Inferior parietal cortex (tissue), 1 donor: ENCODE measurements around the gene TPBGL.

Experiments used
- DNase-seq: peaks from one replicate; pipeline ENCODE4 v3.0.0-alpha.2; 2016; ENCODE audit errors: extremely low spot score

The TPBGL gene

GRCh38 chr11:75240311-75241035, at the start of gene TPBGL:
Gene TPBGL (plus strand): TSS chr11:75240774. CDS start chr11:75241050, 276 bp downstream.
- no peak for DNase-seq

DNA sequence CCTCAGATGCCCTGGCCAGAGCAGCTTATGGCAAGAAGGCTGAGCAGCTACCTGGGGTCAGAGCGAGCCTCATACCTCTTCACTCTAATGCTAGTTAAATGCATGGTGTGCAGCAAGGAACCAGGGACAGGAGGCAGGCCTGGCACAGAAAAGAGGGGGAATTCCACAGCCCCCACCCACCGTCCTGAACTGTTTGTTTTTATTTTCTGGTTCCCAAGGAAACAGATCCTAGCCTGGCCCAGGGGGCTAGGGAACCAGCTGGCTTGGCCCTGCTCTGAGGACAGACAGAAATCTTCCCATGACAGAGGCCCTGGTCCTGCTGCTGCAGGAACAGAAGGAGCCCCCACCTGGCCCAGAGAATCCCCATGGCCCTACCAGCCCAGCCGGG, 49.2 kb upstream of the TPBGL start:
- no peak for DNase-seq

DNA sequence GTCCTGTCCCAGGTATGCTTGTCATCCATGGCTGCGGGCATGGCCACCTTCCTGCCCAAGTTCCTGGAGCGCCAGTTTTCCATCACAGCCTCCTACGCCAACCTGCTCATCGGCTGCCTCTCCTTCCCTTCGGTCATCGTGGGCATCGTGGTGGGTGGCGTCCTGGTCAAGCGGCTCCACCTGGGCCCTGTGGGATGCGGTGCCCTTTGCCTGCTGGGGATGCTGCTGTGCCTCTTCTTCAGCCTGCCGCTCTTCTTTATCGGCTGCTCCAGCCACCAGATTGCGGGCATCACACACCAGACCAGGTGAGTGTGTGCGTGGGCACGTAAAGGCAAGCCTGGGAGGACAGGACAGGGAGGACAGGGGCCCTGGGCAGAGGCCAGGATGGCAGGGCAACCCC, 47.3 kb upstream of the TPBGL start:
- DNase-seq: no peak

DNA sequence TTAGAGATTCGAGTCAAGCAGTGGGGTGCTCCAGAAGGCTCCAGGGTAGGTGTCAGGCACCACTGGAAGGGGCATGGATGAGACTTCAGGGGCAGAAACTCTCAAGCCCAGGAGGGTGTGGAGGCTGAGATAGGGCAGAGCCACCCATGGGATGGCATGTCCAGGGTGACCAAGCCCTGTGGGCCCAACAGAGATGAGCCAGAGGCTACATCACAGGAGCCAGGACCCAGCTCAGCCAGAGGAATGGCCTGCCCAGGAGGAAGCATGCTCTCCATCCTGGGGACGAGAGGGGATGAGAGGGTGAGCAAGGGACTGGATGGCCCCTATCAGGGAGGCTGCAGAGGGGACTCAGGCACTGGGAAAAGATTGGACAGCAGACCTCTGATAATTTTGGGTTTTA, 46.9 kb upstream of the TPBGL start:
- DNase-seq: no peak

GRCh38 chr11:75194147-75194546, 46.4 kb upstream of the TPBGL start:
- DNase-seq: no peak

DNA sequence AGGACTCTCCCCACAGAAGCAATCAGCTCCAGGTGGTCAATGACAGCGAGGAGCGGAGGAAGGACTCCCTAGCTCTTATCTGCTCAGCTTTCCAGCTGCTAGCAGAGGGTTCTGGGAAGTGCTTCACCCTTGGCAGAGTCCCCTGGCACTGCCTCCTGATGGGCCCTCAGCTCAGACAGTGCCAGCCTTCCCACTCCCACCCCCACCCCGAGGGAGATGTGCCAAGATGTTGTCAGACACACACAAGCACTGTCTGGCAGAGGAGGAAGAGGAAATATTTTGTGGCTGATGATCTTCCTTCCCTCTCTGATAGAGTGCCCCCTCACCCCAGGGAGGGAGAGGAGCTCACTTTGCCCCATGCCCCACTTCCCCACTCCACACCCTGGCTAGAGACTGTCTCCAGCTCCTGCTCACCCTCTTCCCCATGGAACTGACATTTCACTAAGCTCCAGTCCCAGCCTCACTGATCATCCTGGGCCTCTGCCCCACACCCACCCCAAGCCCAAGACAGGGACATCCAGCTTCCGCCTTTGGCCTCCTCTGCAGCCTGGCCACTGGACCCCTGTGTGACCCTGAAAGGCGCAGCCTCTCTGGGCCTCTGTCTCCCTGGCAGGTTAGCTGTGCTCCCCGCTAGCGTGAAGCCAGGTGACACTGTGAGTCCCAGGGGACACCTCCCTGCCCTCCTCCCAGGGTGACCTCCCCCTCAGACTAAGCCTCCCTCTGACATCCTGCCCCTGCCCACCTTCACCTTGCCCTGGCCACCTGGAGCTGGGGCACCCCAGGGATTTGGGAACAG, 45.2 kb upstream of the TPBGL start:
- DNase-seq: no peak

DNA sequence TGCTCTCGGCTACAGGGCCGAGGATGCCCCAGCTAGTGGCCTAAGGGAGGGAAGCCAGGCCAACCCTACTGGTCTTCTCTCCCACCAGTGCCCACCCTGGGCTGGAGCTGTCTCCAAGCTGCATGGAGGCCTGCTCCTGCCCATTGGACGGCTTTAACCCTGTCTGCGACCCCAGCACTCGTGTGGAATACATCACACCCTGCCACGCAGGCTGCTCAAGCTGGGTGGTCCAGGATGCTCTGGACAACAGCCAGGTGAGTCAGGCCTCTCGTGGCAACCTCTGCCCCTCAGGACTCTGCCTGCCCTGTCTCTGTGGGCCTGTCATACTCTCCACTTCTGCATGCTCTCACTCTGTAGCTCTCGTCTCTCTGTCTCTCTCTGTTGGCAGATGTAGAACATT, 44.1 kb upstream of the TPBGL start:
- DNase-seq: no peak

DNA sequence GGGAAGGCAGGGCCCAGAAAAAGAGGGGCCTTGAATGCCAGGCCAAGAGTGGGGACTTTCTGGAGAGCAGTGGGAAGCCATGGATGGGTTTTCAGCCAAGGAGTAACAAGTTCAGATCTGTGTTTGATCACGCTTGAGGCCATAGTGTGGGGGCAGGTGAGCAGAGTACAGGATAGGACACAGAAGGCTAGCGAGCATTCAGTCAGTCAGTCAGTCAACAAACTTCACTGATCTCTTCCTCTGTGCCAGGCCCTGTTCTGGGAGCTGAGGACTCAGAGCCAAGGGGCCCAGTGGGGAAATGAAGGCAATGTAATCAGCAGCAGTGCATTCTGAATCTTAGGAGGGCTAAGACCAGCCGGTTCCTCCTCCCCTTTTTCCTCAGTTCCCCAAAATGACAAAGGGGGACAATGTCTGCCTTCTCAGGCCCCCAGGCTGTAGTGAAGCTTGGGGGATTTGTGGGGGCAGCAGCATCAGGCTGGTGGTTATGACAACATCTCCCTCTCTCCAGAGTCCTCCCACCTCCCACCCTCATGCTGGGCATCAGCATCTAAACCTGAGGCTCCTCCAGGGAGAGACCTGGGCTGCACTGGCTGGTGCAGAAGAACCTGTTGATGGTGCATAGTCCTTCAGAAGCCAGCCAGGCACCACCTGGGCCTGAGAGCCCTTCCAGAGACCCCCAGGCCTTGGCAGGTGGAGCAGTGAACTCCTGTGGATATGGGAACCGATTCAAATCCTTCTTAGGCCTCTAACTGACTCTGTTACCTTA, 42.9 kb upstream of the TPBGL start:
- DNase-seq: no peak

GRCh38 chr11:75198278-75198973, 42.1 kb upstream of the TPBGL start:
- no peak for DNase-seq

- DNase-seq: no peak
These were observed 41.1 kb upstream of the TPBGL start for GRCh38 chr11:75199412-75199955.

DNA sequence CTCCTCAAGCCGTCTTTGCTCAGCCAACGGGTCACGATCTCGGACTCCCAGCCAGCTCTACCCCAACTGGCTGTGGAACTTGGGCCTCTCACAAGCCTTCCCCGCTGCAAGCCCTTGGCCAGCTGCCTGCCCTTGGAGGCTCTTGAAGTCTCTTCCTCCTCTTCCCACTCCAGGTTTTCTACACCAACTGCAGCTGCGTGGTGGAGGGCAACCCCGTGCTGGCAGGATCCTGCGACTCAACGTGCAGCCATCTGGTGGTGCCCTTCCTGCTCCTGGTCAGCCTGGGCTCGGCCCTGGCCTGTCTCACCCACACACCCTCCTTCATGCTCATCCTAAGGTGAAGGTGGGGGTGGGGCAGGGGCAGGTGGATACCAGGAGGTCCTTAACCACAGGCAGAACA, 40.5 kb upstream of the TPBGL start:
- DNase-seq: no peak

GRCh38 chr11:75200531-75200930, 40.0 kb upstream of the TPBGL start:
- no peak for DNase-seq

GRCh38 chr11:75201771-75202170, 38.8 kb upstream of the TPBGL start:
- no peak for DNase-seq

DNA sequence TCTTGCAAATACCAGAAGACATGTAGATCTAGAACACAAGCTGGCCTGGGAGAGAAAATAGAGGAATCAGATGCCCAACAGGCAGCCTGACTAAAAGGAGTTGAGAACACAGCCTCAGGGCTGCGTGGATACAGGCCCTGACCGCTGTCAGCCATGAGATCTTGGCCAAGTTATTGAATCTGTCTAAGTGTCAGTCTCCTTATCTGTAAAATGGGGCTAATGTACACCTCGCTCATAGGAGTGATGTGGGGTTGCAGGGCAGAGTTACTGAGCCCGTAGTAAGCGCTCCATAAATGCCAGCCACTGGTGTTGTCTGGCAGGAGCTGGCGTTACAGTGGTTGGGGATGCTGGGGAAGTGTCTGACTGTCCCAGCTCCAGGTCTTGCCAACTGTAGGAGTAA, 38.4 kb upstream of the TPBGL start:
- no peak for DNase-seq

- DNase-seq: no peak
These were observed 37.4 kb upstream of the TPBGL start for GRCh38 chr11:75203138-75203537.

- no peak for DNase-seq
These were observed 36.9 kb upstream of the TPBGL start for GRCh38 chr11:75203641-75204011.

DNA sequence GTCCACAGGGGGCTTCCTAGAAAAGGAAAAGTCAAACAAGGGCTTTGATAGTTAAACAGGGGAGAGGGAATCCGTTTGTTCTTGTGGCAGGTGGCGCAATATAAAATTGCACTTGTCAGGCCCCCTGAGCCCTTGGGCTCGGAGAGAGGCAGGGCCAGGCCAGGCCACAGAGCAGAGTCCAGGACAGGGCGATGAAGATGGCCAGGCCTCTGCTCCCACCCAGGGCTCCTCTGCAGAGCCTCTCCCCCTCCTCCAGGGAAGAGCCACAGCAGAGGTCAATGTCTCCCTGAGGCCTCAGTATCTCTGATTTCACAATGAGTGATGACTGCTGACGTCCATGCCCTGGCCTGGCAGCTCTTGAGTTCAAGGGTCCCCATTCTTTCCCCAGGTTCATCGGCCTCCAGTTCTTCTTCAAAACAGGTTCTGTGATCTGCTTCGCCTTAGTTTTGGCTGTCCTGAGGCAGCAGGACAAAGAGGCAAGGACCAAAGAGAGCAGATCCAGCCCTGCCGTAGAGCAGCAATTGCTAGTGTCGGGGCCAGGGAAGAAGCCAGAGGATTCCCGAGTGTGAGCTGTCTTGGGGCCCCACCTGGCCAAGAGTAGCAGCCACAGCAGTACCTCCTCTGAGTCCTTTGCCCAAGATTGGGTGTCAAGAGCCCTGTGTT, 36.4 kb upstream of the TPBGL start:
- DNase-seq: no peak

GRCh38 chr11:75204685-75205563, 35.6 kb upstream of the TPBGL start:
- DNase-seq: peak; percentile 81

GRCh38 chr11:75205564-75206020, 35.0 kb upstream of the TPBGL start:
- DNase-seq: no peak

DNA sequence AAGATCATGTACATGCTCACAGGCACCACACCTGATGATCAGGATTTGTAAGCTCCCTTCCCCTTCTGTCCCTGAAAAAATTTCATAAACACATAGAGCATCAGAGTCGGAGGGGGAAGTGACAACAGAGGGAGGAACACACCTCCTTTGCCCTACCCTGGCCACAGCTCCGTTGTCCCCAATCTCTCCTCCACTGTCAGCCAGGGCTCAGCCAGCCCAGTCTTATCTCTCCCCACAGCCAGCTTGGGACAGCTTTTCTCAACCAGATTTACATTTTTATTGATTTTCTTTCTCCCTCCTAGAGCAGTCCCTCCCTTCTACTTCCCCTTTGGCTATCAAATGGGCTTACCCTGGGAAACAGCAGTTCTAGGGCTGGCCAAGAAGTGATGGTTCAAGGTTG, 32.1 kb upstream of the TPBGL start:
- DNase-seq: peak; percentile 12
